Activated naive CD8-positive, alpha-beta T cell treated with anti-CD3 and anti-CD28 coated beads, Interleukin-2, amount 10 ng/mL, durations not matched to agents 7 days and 5 days (primary cell): Measurements from ENCODE around the gene CLCN1. TPM values are rescaled to one million over a fixed set of nuclear protein-coding genes. Genes with fewer than 3 reads are reported as not detected.

Experiments
- microRNA-seq: library from miRNA; unstranded; fragments of <30 nt; microRNA quantifications from one replicate; pipeline ENCODE4 v1.2.0, GENCODE V29; 2022
- total RNA-seq, 2 experiments: library from RNA; stranded (reverse); gene quantifications; one replicate each; pipeline ENCODE4 v1.2.3, GENCODE V29; 2021

Gene CLCN1
- total RNA-seq, 2 experiments from 2014 or later, result 0.08 TPM; not detected in 1

Small RNA genes within 50 kb of the gene (microRNA-seq; reads per million reads assigned to microRNA genes)
- gene MIR6892, result not detected

Other genes starting within 250 kb of the CLCN1 start
- not detected for gene PIP, start 184.0 kb upstream of the CLCN1 start, total RNA-seq
- gene TAS2R39, start 132.7 kb upstream of the CLCN1 start, total RNA-seq, result not detected
- not detected for gene TAS2R40, start 94.1 kb upstream of the CLCN1 start, total RNA-seq
- gene GSTK1, start 52.7 kb upstream of the CLCN1 start, total RNA-seq, result 100 to 1,000 TPM; 355 to 368 TPM
- gene TMEM139, start 31.2 kb upstream of the CLCN1 start, total RNA-seq, result 1 to 10 TPM; 1.1 TPM
- gene CASP2, start 27.8 kb upstream of the CLCN1 start, total RNA-seq, result 10 to 100 TPM; 96.5 to 98.8 TPM
- 1 to 10 TPM; 2.3 to 2.9 TPM for gene FAM131B, start 46.6 kb downstream of the CLCN1 start, total RNA-seq
- gene ZYX, start 65.2 kb downstream of the CLCN1 start, total RNA-seq, result 100 to 1,000 TPM; 199 to 200 TPM
- 10 to 100 TPM; 27.3 to 28.2 TPM for gene EPHA1, start 92.7 kb downstream of the CLCN1 start, total RNA-seq
- gene TAS2R60, start 127.3 kb downstream of the CLCN1 start, total RNA-seq, result under 1 TPM in 1 of 2 experiments, not detected in 1; 0.65 TPM
- not detected for gene TAS2R41, start 161.8 kb downstream of the CLCN1 start, total RNA-seq